A549 (cell line): ENCODE measurements around the gene EXOC3. TPM values are rescaled to one million over a fixed set of nuclear protein-coding genes. Genes with fewer than 3 reads are reported as not detected.
A peak's percentile ranks its signal among the peaks of the same experiment; 100 is the strongest.

Experiments
- ATAC-seq, 2 experiments: fragments of 200-7000 bp in 1 of 2; fragments of >200 bp in 1 of 2; cut with Nextera tagmentation in 1 of 2; cut with Tn5 transposase in 1 of 2; 3 replicates each; pipeline versions ENCODE4 v1.8.0 to v1.9.1; 2018 to 2020; ENCODE audit warnings: mild to moderate bottlenecking in 1 of 2, moderate library complexity in 1 of 2
- CTCF ChIA-PET: fragments of 300-600 bp; sonication (Branson Sonifier 250); formaldehyde crosslinking; extraction: SDS; loops from one replicate; lab custom pipeline; 2021; ENCODE audit warnings: antibody characterized with exemption, inconsistent platforms; lab: Yijun Ruan, JAX
- POLR2A ChIA-PET: fragments of 350-600 bp; formaldehyde crosslinking; extraction: SDS; loops from one replicate; lab custom pipeline; 2021; ENCODE audit warnings: antibody characterized with exemption, inconsistent platforms; lab: Yijun Ruan, JAX
- DNase-seq, 2 experiments: peaks; one replicate each; pipeline versions ENCODE4 v3.0.0 to v3.0.0-alpha.2; 2011 to 2016; ENCODE audit warnings: low read depth in 1 of 2, low spot score in 1 of 2
- FAIRE-seq: peaks from 2 replicates; lab custom pipeline; 2011; peaks lifted over from hg19 to GRCh38; lab: Jason Lieb, UNC
- H3K27ac ChIP-seq, 2 experiments: fragments of >200 bp; sonication (Bioruptor Twin); formaldehyde crosslinking; 3 replicates each; pipeline ENCODE4 v1.5.1; 2016 to 2017
- H3K4me1 ChIP-seq: fragments of >200 bp; sonication (Bioruptor Twin); formaldehyde crosslinking; 3 replicates; pipeline ENCODE4 v1.6.1; 2016
- H3K4me2 ChIP-seq: fragments of >200 bp; sonication (Bioruptor Twin); formaldehyde crosslinking; 3 replicates; pipeline ENCODE4 v1.6.1; 2016
- H3K4me3 ChIP-seq: fragments of >200 bp; sonication (Bioruptor Twin); formaldehyde crosslinking; 3 replicates; pipeline ENCODE4 v1.5.1; 2016
- H3K9me3 ChIP-seq: fragments of >200 bp; sonication (Bioruptor Twin); formaldehyde crosslinking; 3 replicates; pipeline ENCODE4 v1.6.1; 2016
- ATOH8 ChIP-seq: fragments of 250-450 bp; sonication (Bioruptor Pico); IDR thresholded peaks from 2 replicates; pipeline ENCODE4 v1.5.0; 2020; ENCODE audit warnings: low read depth, mild to moderate bottlenecking, moderate library complexity
- BCL3 ChIP-seq: fragments of >200 bp; sonication (Bioruptor Twin); formaldehyde crosslinking; IDR thresholded peaks from 3 replicates; pipeline ENCODE4 v1.6.1; 2016
- BHLHE40 ChIP-seq: IDR thresholded peaks from 2 replicates; pipeline ENCODE4 v1.6.1; 2012; ENCODE audit warnings: low read depth, low read length, inconsistent platforms
- CEBPB ChIP-seq, 2 experiments: fragments of >200 bp in 1 of 2; sonication (Bioruptor Twin) in 1 of 2; formaldehyde crosslinking in 1 of 2; IDR thresholded peaks; 2 replicates each; pipeline ENCODE4 v1.6.1; 2012 to 2016
- CHD4 ChIP-seq: fragments of 200-600 bp; sonication (generic); IDR thresholded peaks from 2 replicates; pipeline ENCODE4 v1.6.1; 2016; ENCODE audit warnings: antibody characterized with exemption, mild to moderate bottlenecking, borderline replicate concordance
- EHF ChIP-seq: fragments of 250-450 bp; sonication (Bioruptor Pico); IDR thresholded peaks from 2 replicates; pipeline ENCODE4 v1.5.0; 2020; ENCODE audit warnings: mild to moderate bottlenecking
- HDAC2 ChIP-seq: fragments of 200-600 bp; sonication (generic); IDR thresholded peaks from 2 replicates; pipeline ENCODE4 v1.6.1; 2016
- HOXB13 ChIP-seq: fragments of 250-450 bp; sonication (Bioruptor Pico); IDR thresholded peaks from 2 replicates; pipeline ENCODE4 v1.5.0; 2020; ENCODE audit warnings: low read depth, mild to moderate bottlenecking, moderate library complexity
- JUN ChIP-seq, 2 experiments: fragments of >200 bp; sonication (Bioruptor Twin); formaldehyde crosslinking; IDR thresholded peaks; 2 replicates in 1 of 2; 3 replicates in 1 of 2; pipeline ENCODE4 v1.6.1; 2016 to 2017
- JUNB ChIP-seq: fragments of >200 bp; sonication (Bioruptor Twin); formaldehyde crosslinking; IDR thresholded peaks from 2 replicates; pipeline ENCODE4 v1.6.1; 2016
- KDM5A ChIP-seq: fragments of 200-600 bp; sonication (generic); IDR thresholded peaks from 2 replicates; pipeline ENCODE4 v1.6.1; 2016; ENCODE audit warnings: antibody characterized with exemption, mild to moderate bottlenecking
- NFE2L2 ChIP-seq: fragments of 150-350 bp; conservative IDR thresholded peaks from 2 replicates; pipeline ENCODE4 v1.6.1; 2014; ENCODE audit warnings: low read length
- NPAS2 ChIP-seq: fragments of 250-450 bp; sonication (Bioruptor Pico); IDR thresholded peaks from 2 replicates; pipeline ENCODE4 v1.8.0; 2022; ENCODE audit warnings: mild to moderate bottlenecking, moderate library complexity, borderline replicate concordance
- PHF8 ChIP-seq: fragments of 200-600 bp; sonication (generic); IDR thresholded peaks from 2 replicates; pipeline ENCODE4 v1.6.1; 2016; ENCODE audit warnings: low read depth, mild to moderate bottlenecking, antibody characterized with exemption, moderate library complexity, borderline replicate concordance
- POLR2A ChIP-seq: IDR thresholded peaks from 2 replicates; pipeline ENCODE4 v1.6.1; 2012; ENCODE audit warnings: mild to moderate bottlenecking, low read length
- RARB ChIP-seq: fragments of 250-450 bp; sonication (Bioruptor Pico); IDR thresholded peaks from 2 replicates; pipeline ENCODE4 v1.8.0; 2021; ENCODE audit warnings: mild to moderate bottlenecking, moderate library complexity
- RNF2 ChIP-seq: fragments of 200-600 bp; sonication (generic); IDR thresholded peaks from 2 replicates; pipeline ENCODE4 v1.6.1; 2016; ENCODE audit warnings: low read depth, mild to moderate bottlenecking, antibody characterized with exemption, moderate library complexity, borderline replicate concordance
- SMC3 ChIP-seq: fragments of >200 bp; sonication (Bioruptor Twin); formaldehyde crosslinking; IDR thresholded peaks from 3 replicates; pipeline ENCODE4 v1.6.1; 2018; ENCODE audit warnings: inconsistent platforms
- TFCP2L1 ChIP-seq: fragments of 250-450 bp; sonication (Bioruptor Pico); IDR thresholded peaks from 2 replicates; pipeline ENCODE4 v1.5.0; 2021; ENCODE audit warnings: mild to moderate bottlenecking
- TP53 ChIP-seq: fragments of 250-450 bp; sonication (Bioruptor Pico); IDR thresholded peaks from 2 replicates; pipeline ENCODE4 v1.5.0; 2021; ENCODE audit warnings: mild to moderate bottlenecking, moderate library complexity
- USF2 ChIP-seq: fragments of 450-650 bp; IDR thresholded peaks from 2 replicates; pipeline ENCODE4 v1.6.1; 2014; ENCODE audit warnings: antibody characterized with exemption
- ZFP36 ChIP-seq: fragments of 450-650 bp; IDR thresholded peaks from 2 replicates; pipeline ENCODE4 v1.6.1; 2014; ENCODE audit warnings: borderline replicate concordance; ENCODE audit not compliant: partially characterized antibody
- ZNF302 ChIP-seq: fragments of 250-450 bp; sonication (Bioruptor Pico); IDR thresholded peaks from 2 replicates; pipeline ENCODE4 v1.9.0; 2021; ENCODE audit warnings: inconsistent platforms, mild to moderate bottlenecking, moderate library complexity
- ZSCAN20 ChIP-seq: fragments of 250-450 bp; sonication (Bioruptor Pico); IDR thresholded peaks from 2 replicates; pipeline ENCODE4 v1.8.0; 2022; ENCODE audit warnings: mild to moderate bottlenecking, moderate library complexity
- WGBS: methylation state at CpG from one replicate; pipeline ENCODE4 v1.1.6; 2017; ENCODE audit errors: missing lambda C conversion rate; 5-methylcytosine and 5-hydroxymethylcytosine counted together
- polyA plus RNA-seq, 4 experiments: library from polyadenylated mRNA; depleted of rRNA in 3 of 4; stranded (reverse); fragments of >200 nt; fragmentation: RNase III in 1 of 4; extraction: RNeasy Plus Mini Kit Qiagen cat#74134 plus additional on column Dnase treatment in 1 of 4; gene quantifications; 2 replicates in 3 of 4; 3 replicates in 1 of 4; pipeline ENCODE4 v1.2.3, GENCODE V29; 2011 to 2017
- TF ChIP-seq, protein P1 (sequence below): fragments of >200 bp; sonication (Bioruptor Twin); formaldehyde crosslinking; IDR thresholded peaks from 3 replicates; pipeline ENCODE4 v1.5.1; 2016

EXOC3 gene
- polyA plus RNA-seq, 2 of the 4 experiments (the other 2 are of a cell fraction): 20.0 to 33.6 TPM

- peak overlapping the region; percentile 66 for H3K4me3 ChIP-seq
- H3K9me3 ChIP-seq: no peaks in the 10 kb centered on the region
- DNase-seq (no peak), FAIRE-seq (no peak), ATAC-seq (no peak)
- POLR2A ChIA-PET: interaction anchor here (1.3 kb wide), 1 partner anchor 125 kb away, joined by 4 read pairs; no protein-coding TSS in a partner anchor
- H3K4me2 ChIP-seq: peak overlapping the region; percentile 94
- WGBS: 85% methylated on average over 5 of the region's 5 CpGs
- CTCF ChIA-PET: interaction anchor here (1.1 to 1.3 kb wide), 2 partner anchors 11 to 125 kb away, joined by 4 to 5 read pairs; no protein-coding TSS in a partner anchor
- TF ChIP-seq JUNB: no peak
- TF ChIP-seq ZFP36: no peak
- no peak for TF ChIP-seq ZSCAN20 (CRISPR knock-in tag)
- TF ChIP-seq NPAS2 (CRISPR knock-in tag): no peak
- no peak for TF ChIP-seq POLR2A
- no peak for TF ChIP-seq NFE2L2
- no peak for TF ChIP-seq TFCP2L1 (CRISPR knock-in tag)
- TF ChIP-seq KDM5A: no peak
- no peak for TF ChIP-seq RNF2
- TF ChIP-seq ATOH8 (CRISPR knock-in tag): no peak
- peak overlapping the region; percentile 93 to 94; a peak in 5 of 6 replicates for H3K27ac ChIP-seq
- peaks cover 14% of the 10 kb centered on the region for H3K4me1 ChIP-seq
Measured at GRCh38 chr5:441996-442334, 1.0 kb upstream of the EXOC3 start.

GRCh38 chr5:443239-444151 is 519 bp downstream of the EXOC3 start:
- 16% methylated on average over 19 of the region's 62 CpGs for WGBS
- ATAC-seq (peak; percentile 52 to 54; a peak in 5 of 6 replicates), DNase-seq (peak; percentile 13 to 44), FAIRE-seq (no peak)
- POLR2A ChIA-PET: interaction anchor here (1.0 to 1.3 kb wide), 3 partner anchors 8 to 172 kb away, joined by 3 to 4 read pairs (median 4); partner anchors contain the start of gene PDCD6
- 0 out of 3 replicates have a peak, but pooled peaks have one; percentile 47 for TF ChIP-seq BCL3
- TF ChIP-seq JUN (IDR thresholded peaks at IDR 0.05): peak; percentile 23 to 59; a peak in 3 of 5 replicates
- no peak for TF ChIP-seq USF2
- H3K9me3 ChIP-seq: no peaks in the 10 kb centered on the region
- CTCF ChIA-PET: interaction anchor here (4.7 to 5.4 kb wide), 2 partner anchors 8 to 126 kb away, joined by 17 to 43 read pairs; no protein-coding TSS in a partner anchor
- peaks cover 14% of the 10 kb centered on the region for H3K4me1 ChIP-seq
- peak overlapping the region; percentile 97 for H3K4me2 ChIP-seq
- peak overlapping the region; percentile 93 to 94 for H3K27ac ChIP-seq
- peak overlapping the region; percentile 66 for H3K4me3 ChIP-seq

- CTCF ChIA-PET: interaction anchor here (1.4 to 5.4 kb wide), 4 partner anchors 8 to 127 kb away, joined by 3 to 43 read pairs (median 10); no protein-coding TSS in a partner anchor
- H3K4me2 ChIP-seq: peak overlapping the region; percentile 97
- peaks cover 14% of the 10 kb centered on the region for H3K4me1 ChIP-seq
- H3K9me3 ChIP-seq: no peaks in the 10 kb centered on the region
- 89% methylated on average over 8 of the region's 8 CpGs for WGBS
- DNase-seq (no peak), FAIRE-seq (no peak), ATAC-seq (no peak)
- POLR2A ChIA-PET: no interaction called here
- H3K27ac ChIP-seq: peak overlapping the region in 1 of 2 experiments; percentile 94; a peak in 3 of 6 replicates
- peak overlapping the region; percentile 66 for H3K4me3 ChIP-seq
- no peak for TF ChIP-seq CHD4
- TF ChIP-seq ZNF302 (CRISPR knock-in tag): no peak
- no peak for TF ChIP-seq EHF
- no peak for TF ChIP-seq PHF8
- no peak for TF ChIP-seq BHLHE40
- no peak for TF ChIP-seq HOXB13 (CRISPR knock-in tag)
- no peak for TF ChIP-seq ZFP36
- no peak for TF ChIP-seq TP53 (CRISPR knock-in tag)
- TF ChIP-seq SMC3: no peak
- no peak for TF ChIP-seq RARB (CRISPR knock-in tag)
- TF ChIP-seq CEBPB (IDR thresholded peaks at IDR 0.05): no peak
- TF ChIP-seq, protein P1, sequence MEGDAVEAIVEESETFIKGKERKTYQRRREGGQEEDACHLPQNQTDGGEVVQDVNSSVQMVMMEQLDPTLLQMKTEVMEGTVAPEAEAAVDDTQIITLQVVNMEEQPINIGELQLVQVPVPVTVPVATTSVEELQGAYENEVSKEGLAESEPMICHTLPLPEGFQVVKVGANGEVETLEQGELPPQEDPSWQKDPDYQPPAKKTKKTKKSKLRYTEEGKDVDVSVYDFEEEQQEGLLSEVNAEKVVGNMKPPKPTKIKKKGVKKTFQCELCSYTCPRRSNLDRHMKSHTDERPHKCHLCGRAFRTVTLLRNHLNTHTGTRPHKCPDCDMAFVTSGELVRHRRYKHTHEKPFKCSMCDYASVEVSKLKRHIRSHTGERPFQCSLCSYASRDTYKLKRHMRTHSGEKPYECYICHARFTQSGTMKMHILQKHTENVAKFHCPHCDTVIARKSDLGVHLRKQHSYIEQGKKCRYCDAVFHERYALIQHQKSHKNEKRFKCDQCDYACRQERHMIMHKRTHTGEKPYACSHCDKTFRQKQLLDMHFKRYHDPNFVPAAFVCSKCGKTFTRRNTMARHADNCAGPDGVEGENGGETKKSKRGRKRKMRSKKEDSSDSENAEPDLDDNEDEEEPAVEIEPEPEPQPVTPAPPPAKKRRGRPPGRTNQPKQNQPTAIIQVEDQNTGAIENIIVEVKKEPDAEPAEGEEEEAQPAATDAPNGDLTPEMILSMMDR: no peak
- TF ChIP-seq HDAC2: no peak
- TF ChIP-seq KDM5A: no peak
- no peak for TF ChIP-seq USF2
- no peak for TF ChIP-seq JUNB
- TF ChIP-seq BCL3: no peak
Measured at GRCh38 chr5:444226-444625, 1.2 kb downstream of the EXOC3 start.
